Uterus (tissue), 4 donors: ENCODE data around the gene CCR7. TPM values are rescaled to one million over a fixed set of nuclear protein-coding genes. Genes with fewer than 3 reads are reported as not detected.

Experiments
- DNase-seq, 2 donors: peaks; one replicate each; pipeline ENCODE4 v3.0.0-alpha.2; 2019 to 2020
- H3K27ac ChIP-seq, 2 donors: fragments of 200-600 bp; sonication (generic); 1 replicate in 1 of 2; 2 replicates in 1 of 2; pipeline ENCODE4 v1.5.1; 2016 to 2018
- H3K27me3 ChIP-seq, 2 donors: fragments of 200-600 bp; sonication (generic); one replicate each; pipeline ENCODE4 v1.5.1; 2018 to 2019; ENCODE audit warnings: control low read depth in 1 of 2
- H3K36me3 ChIP-seq, 2 donors: fragments of 200-600 bp; sonication (generic); one replicate each; pipeline ENCODE4 v1.5.1; 2019; ENCODE audit warnings: control low read depth in 1 of 2
- H3K4me1 ChIP-seq, 2 donors: fragments of 200-600 bp; sonication (generic); one replicate each; pipeline ENCODE4 v1.5.1; 2018 to 2019; ENCODE audit warnings: control low read depth in 1 of 2
- H3K4me3 ChIP-seq, 2 donors: fragments of 200-600 bp; sonication (generic); 1 replicate in 1 of 2; 2 replicates in 1 of 2; pipeline ENCODE4 v1.5.1; 2018 to 2019; ENCODE audit warnings: mild to moderate bottlenecking in 1 of 2
- H3K9me3 ChIP-seq, 2 donors: fragments of 200-600 bp; sonication (generic); one replicate each; pipeline ENCODE4 v1.5.1; 2019; ENCODE audit warnings: control low read depth in 1 of 2
- POLR2A ChIP-seq, 2 donors: fragments of 450-650 bp; IDR thresholded peaks; one replicate each; pipeline ENCODE4 v1.6.1; 2016; ENCODE audit warnings: antibody characterized with exemption in 2 of 2, mild to moderate bottlenecking in 1 of 2, moderate library complexity in 1 of 2
- intact Hi-C: fragments of 100-400 bp; cut with DNase I; formaldehyde crosslinking; loops from one replicate; pipeline ENCODE4 v1.15.1; 2023; ENCODE audit warnings: low total_unique reads
- total RNA-seq, 4 donors: library from RNA; depleted of rRNA in 3 of 4; stranded (reverse); fragments of >200 nt in 3 of 4; gene quantifications; one replicate each; pipeline versions ENCODE4 v1.1.0 to v1.2.4, GENCODE V29; 2014 to 2023
- TF ChIP-seq, protein P1 (sequence below), 4 experiments: fragments of 200-600 bp in 2 of 4; fragments of 450-650 bp in 2 of 4; sonication (generic) in 2 of 4; IDR thresholded peaks; one replicate each; pipeline ENCODE4 v1.5.1; 2016 to 2019; ENCODE audit warnings: antibody characterized with exemption in 4 of 4, mild to moderate bottlenecking in 2 of 4, moderate library complexity in 1 of 4
- donor health status: DM: yes; HTN: yes; CAD: no.

CCR7 gene
- total RNA-seq, 4 donors from 2014 or later, result 0.14 TPM; not detected in 3

DNA sequence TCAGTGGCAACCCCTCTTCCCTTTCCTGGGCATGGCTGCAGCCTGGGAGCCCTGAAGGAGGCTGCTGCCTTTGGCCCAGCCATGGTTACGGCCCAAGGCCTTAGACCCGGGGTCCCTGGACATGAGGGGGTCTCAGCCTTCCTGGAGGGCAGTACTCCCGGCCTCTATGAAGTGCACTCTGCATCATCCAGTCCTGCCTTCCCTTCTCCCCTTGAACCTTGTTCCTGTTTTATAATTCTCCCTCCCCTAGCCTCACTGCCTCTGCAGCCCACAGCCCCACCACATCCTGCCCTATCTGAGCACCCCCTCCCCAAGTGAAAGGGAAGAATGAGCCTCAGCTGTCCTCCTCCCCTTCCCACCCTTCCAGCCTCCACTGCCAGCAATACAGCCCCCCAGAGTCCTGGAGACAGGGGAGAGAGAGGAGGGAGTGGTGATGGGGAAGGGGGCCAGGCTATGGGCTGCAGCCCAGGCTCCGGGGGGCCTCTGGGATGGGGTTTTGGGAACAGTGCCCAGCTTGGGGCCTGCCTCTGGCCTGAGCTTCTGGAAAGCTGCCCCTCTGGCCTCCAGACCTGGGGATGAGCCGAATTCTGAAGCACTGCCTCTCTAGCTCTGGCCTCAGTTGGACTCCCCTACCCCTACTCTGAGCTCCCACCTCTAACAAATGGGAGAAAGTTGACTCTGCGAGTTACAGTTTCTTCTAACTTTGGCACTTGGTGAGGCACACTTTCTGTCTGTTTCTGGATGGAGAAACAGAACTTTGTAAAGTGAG lies 7.6 kb downstream of the CCR7 start:
- H3K27me3 ChIP-seq, result no peaks in the 10 kb centered on the region
- TF ChIP-seq, protein P1, sequence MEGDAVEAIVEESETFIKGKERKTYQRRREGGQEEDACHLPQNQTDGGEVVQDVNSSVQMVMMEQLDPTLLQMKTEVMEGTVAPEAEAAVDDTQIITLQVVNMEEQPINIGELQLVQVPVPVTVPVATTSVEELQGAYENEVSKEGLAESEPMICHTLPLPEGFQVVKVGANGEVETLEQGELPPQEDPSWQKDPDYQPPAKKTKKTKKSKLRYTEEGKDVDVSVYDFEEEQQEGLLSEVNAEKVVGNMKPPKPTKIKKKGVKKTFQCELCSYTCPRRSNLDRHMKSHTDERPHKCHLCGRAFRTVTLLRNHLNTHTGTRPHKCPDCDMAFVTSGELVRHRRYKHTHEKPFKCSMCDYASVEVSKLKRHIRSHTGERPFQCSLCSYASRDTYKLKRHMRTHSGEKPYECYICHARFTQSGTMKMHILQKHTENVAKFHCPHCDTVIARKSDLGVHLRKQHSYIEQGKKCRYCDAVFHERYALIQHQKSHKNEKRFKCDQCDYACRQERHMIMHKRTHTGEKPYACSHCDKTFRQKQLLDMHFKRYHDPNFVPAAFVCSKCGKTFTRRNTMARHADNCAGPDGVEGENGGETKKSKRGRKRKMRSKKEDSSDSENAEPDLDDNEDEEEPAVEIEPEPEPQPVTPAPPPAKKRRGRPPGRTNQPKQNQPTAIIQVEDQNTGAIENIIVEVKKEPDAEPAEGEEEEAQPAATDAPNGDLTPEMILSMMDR (IDR thresholded peaks at IDR 0.05), result no peak
- TF ChIP-seq POLR2A (IDR thresholded peaks at IDR 0.05), result no peak
- DNase-seq, result peak in 1 of 2 donors; percentile 75
- H3K4me1 ChIP-seq, result peaks cover 6 to 10% of the 10 kb centered on the region in 2 donors
- no peak overlapping the region for H3K4me3 ChIP-seq
- no peaks in the 10 kb centered on the region for H3K36me3 ChIP-seq
- no peaks in the 10 kb centered on the region for H3K9me3 ChIP-seq
- intact Hi-C loops, result no loop called here
- H3K27ac ChIP-seq, result peak overlapping the region; percentile 74 to 83

DNA sequence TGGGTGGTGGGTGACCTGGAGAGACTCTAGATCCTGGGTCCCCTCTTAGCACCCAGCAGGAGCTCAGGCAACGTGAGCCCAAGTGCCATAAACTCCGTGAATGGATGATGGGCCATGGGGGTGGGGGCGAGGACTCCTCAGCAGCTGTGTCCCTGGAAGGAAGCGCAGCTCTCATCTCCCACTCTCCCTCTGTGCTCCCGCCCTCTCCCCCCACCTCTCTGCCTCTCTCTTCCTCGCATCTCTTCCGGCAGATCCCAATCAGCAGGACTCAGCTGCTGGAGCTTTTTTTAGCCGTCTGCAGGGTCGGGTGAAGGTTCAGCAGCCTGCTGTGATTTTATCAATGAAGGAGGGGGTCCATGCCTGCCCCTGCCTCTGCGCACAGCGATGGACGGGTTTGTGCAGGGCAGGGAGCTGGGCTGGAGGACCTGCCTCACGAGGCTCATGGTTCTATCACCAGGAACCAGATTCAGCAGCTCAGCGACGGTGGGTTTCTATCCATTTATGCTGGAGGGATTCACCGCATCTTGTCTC lies 8.3 kb downstream of the CCR7 start:
- Histone ChIP-seq H3K27me3 (no peaks in the 10 kb centered on the region), H3K36me3 (no peaks in the 10 kb centered on the region), H3K4me3 (no peak overlapping the region), H3K27ac (peak overlapping the region; percentile 74 to 83), H3K9me3 (no peaks in the 10 kb centered on the region), H3K4me1 (peaks cover 9 to 10% of the 10 kb centered on the region in 2 donors)
- TF ChIP-seq POLR2A (IDR thresholded peaks at IDR 0.05), result peak in 1 of 2 donors; percentile 25
- TF ChIP-seq, protein P1 (IDR thresholded peaks at IDR 0.05), result no peak
- intact Hi-C loops, result no loop called here
- DNase-seq, result peak in 1 of 2 donors; percentile 71

DNA sequence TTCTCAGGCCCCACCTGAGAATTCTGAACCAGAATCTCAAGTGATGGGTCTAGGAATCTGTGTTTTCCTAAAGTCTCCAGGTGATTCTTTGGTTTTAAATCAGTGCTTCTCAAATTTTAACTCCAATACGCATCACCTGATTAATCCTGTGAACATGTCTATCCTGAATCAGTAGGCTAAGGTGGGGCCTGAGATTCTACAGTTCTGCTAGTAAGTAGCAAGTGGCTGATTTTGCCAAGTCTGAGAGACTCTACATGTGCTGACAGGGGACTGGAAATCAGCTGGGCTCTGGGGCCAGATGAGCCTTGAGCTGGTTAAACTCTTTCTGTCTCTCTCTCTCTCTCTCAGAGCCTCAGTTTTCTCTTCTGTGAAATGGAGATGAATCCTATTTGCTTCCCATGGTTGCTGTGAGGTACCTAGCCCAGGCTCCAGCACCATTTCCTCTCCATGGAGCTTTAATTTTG lies 9.0 kb downstream of the CCR7 start:
- no peak for DNase-seq
- Histone ChIP-seq H3K4me1 (peaks cover 10 to 14% of the 10 kb centered on the region in 2 donors), H3K4me3 (no peak overlapping the region), H3K36me3 (no peaks in the 10 kb centered on the region), H3K27ac (peak overlapping the region; percentile 74 to 83), H3K9me3 (no peaks in the 10 kb centered on the region), H3K27me3 (no peaks in the 10 kb centered on the region)
- intact Hi-C loops, result no loop called here
- no peak for TF ChIP-seq POLR2A (IDR thresholded peaks at IDR 0.05)

DNA sequence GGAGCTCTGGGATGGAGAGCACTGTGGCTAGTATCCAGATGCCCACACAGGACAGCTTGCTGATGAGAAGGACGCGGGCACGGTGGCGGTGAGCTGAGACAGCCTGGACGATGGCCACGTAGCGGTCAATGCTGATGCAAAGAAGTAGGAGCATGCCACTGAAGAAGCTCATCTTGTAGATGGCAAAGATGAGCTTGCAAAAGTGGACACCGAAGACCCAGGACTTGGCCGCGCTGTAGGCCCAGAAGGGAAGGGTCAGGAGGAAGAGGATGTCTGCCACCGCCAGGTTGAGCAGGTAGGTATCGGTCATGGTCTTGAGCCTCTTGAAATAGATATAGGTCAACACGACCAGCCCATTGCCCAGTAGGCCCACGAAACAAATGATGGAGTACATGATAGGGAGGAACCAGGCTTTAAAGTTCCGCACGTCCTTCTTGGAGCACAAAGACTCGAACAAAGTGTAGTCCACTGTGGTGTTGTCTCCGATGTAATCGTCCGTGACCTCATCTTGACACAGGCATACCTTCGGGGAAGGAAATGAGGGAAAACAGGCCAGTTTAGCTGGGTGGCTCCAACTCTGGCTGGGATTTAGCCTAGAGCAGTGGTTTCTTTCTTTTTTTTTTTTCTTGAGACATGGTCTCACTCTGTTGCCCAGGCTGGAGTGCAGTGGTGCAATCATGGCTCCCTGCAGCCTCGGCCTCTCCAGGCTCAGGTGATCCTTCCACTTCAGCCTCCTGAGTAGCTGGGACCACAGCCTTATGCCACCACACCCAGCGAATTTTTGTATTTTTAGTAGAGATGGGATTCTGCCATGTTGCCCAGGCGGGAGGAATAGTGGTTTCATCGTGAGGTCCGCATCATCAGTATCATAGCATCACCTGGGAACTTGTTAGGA lies 9.7 kb downstream of the CCR7 start:
- no peaks in the 10 kb centered on the region for H3K9me3 ChIP-seq
- H3K27me3 ChIP-seq, result no peaks in the 10 kb centered on the region
- no peak overlapping the region for H3K4me3 ChIP-seq
- TF ChIP-seq, protein P1 (IDR thresholded peaks at IDR 0.05), result no peak
- no peak for TF ChIP-seq POLR2A (IDR thresholded peaks at IDR 0.05)
- peaks cover 10 to 14% of the 10 kb centered on the region in 2 donors for H3K4me1 ChIP-seq
- peak overlapping the region; percentile 85 to 87 for H3K27ac ChIP-seq
- DNase-seq, result peak; percentile 13 to 16
- H3K36me3 ChIP-seq, result no peaks in the 10 kb centered on the region
- intact Hi-C loops, result no loop called here

DNA sequence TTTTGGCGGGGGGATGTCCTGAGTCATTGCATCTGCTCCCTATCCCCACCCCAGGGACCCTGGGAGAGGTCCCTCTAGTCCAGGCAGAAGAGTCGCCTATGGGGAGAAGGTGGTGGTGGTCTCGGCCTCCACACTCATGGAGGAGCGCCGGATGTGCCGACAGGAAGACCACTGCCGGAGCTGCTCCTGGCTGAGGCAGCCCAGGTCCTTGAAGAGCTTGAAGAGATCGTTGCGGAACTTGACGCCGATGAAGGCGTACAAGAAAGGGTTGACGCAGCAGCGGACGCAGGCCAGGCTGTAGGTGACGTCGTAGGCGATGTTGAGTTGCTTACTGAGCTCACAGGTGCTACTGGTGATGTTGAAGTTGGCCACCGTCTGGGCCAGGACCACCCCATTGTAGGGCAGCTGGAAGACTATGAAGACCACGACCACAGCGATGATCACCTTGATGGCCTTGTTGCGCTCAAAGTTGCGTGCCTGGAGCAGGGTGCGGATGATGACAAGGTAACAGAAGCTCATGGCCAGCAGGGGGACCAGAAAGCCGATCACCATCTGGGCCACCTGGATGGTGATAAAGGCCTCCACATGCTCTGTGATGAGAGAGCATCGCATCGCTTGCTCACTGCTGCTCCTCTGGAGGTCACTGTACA lies 10.5 kb downstream of the CCR7 start:
- H3K4me1 ChIP-seq, result peaks cover 7 to 18% of the 10 kb centered on the region in 2 donors
- peak; percentile 22 to 29 for DNase-seq
- intact Hi-C loops, result no loop called here
- no peak overlapping the region for H3K4me3 ChIP-seq
- H3K27me3 ChIP-seq, result no peaks in the 10 kb centered on the region
- H3K27ac ChIP-seq, result peak overlapping the region; percentile 85 to 87
- H3K9me3 ChIP-seq, result no peaks in the 10 kb centered on the region
- TF ChIP-seq POLR2A (IDR thresholded peaks at IDR 0.05), result no peak
- TF ChIP-seq, protein P1 (IDR thresholded peaks at IDR 0.05), result no peak
- H3K36me3 ChIP-seq, result no peaks in the 10 kb centered on the region
